NCI-H2107 (cell line): ENCODE measurements around the gene CDKL5.

Experiments
- DNase-seq: peaks from one replicate; lab custom pipeline; 2025; lab: John Stamatoyannopoulos, UW

The CDKL5 gene

GRCh38 chrX:18647621-18648020, 222.2 kb downstream of the CDKL5 start:
- no peak for DNase-seq

- DNase-seq = no peak
Observed at GRCh38 chrX:18649498-18649951, 224.1 kb downstream of the CDKL5 start.

GRCh38 chrX:18650662-18651061, 225.3 kb downstream of the CDKL5 start:
- DNase-seq = no peak

- DNase-seq = no peak
Observed at GRCh38 chrX:18652636-18653035, 227.2 kb downstream of the CDKL5 start.

- no peak for DNase-seq
Observed at GRCh38 chrX:18654875-18655836, 229.7 kb downstream of the CDKL5 start.

- DNase-seq = no peak
Observed at GRCh38 chrX:18661273-18661672, 235.9 kb downstream of the CDKL5 start.

GRCh38 chrX:18664947-18665346, 239.5 kb downstream of the CDKL5 start:
- DNase-seq = no peak

GRCh38 chrX:18666614-18667013, 241.2 kb downstream of the CDKL5 start:
- DNase-seq = no peak

GRCh38 chrX:18668071-18668835, 242.8 kb downstream of the CDKL5 start:
- DNase-seq = peak; percentile 5

- no peak for DNase-seq
Observed at GRCh38 chrX:18672008-18672407, 246.6 kb downstream of the CDKL5 start, which contains the start of gene RS1. Gene RS1 (minus strand): TSS chrX:18672108. CDS start chrX:18672068, 40 bp downstream.

GRCh38 chrX:18674417-18674787, 249.0 kb downstream of the CDKL5 start:
- no peak for DNase-seq

- DNase-seq = peak; percentile 66
Observed at GRCh38 chrX:18674788-18675735, 249.7 kb downstream of the CDKL5 start.

GRCh38 chrX:18676050-18676449, 250.6 kb downstream of the CDKL5 start:
- DNase-seq = no peak

- no peak for DNase-seq
Observed at GRCh38 chrX:18676470-18676869, 251.1 kb downstream of the CDKL5 start.

- no peak for DNase-seq
Observed at GRCh38 chrX:18677161-18677869, 251.9 kb downstream of the CDKL5 start.

- DNase-seq = no peak
Observed at GRCh38 chrX:18681996-18682395, 256.6 kb downstream of the CDKL5 start.

GRCh38 chrX:18682979-18683387, 257.6 kb downstream of the CDKL5 start:
- no peak for DNase-seq

GRCh38 chrX:18687856-18688495, 262.6 kb downstream of the CDKL5 start:
- no peak for DNase-seq

GRCh38 chrX:18691431-18691830, 266.0 kb downstream of the CDKL5 start:
- DNase-seq = no peak

GRCh38 chrX:18692541-18692940, 267.1 kb downstream of the CDKL5 start:
- DNase-seq = no peak

GRCh38 chrX:18696653-18697052, 271.2 kb downstream of the CDKL5 start:
- DNase-seq = no peak
